Lower leg skin (tissue), 4 donors: Measurements from ENCODE around the gene KCTD4. TPM values are rescaled to one million over a fixed set of nuclear protein-coding genes. Genes with fewer than 3 reads are reported as not detected.

Source experiments
- DNase-seq, 2 donors: peaks; one replicate each; pipeline ENCODE4 v3.0.0-alpha.2; 2019; ENCODE audit warnings: low spot score in 2 of 2
- H3K4me3 ChIP-seq: fragments of 200-600 bp; sonication (generic); 2 replicates; pipeline ENCODE4 v1.5.1; 2017; ENCODE audit warnings: mild to moderate bottlenecking, low read depth; ENCODE audit not compliant: poor library complexity, severe bottlenecking
- CTCF ChIP-seq, 3 donors: fragments of 450-650 bp; IDR thresholded peaks; one replicate each; pipeline ENCODE4 v1.5.1; 2016; ENCODE audit warnings: antibody characterized with exemption in 3 of 3, mild to moderate bottlenecking in 3 of 3, moderate library complexity in 2 of 3
- POLR2A ChIP-seq, 2 donors: fragments of 450-650 bp; IDR thresholded peaks; one replicate each; pipeline ENCODE4 v1.6.1; 2016 to 2017; ENCODE audit warnings: antibody characterized with exemption in 2 of 2, mild to moderate bottlenecking in 1 of 2, moderate library complexity in 1 of 2
- WGBS, 2 donors: methylation state at CpG; one replicate each; pipeline ENCODE4 v1.1.5; 2018; 5-methylcytosine and 5-hydroxymethylcytosine counted together
- intact Hi-C: fragments of 100-400 bp; cut with DNase I; formaldehyde crosslinking; loops from one replicate; pipeline ENCODE4 v1.15.0; 2023; ENCODE audit warnings: low total_unique reads
- total RNA-seq, 4 donors: library from RNA; depleted of rRNA; stranded (reverse); fragments of >200 nt; gene quantifications; one replicate each; pipeline ENCODE4 v1.1.0, GENCODE V29; 2016

KCTD4 gene
- total RNA-seq, 4 donors from 2014 or later, result 2.1 to 7.9 (median 4.8) TPM

- no peak overlapping the region for H3K4me3 ChIP-seq
- no peak for DNase-seq
- WGBS, 2 donors, result 91 to 93% methylated on average over 7 of the region's 7 CpGs
- TF ChIP-seq POLR2A (IDR thresholded peaks at IDR 0.05) (no peak), CTCF (IDR thresholded peaks at IDR 0.05) (no peak)
- intact Hi-C loops, result no loop called here
These were observed 19.9 kb downstream of the KCTD4 start for GRCh38 chr13:45180713-45181601.

DNA sequence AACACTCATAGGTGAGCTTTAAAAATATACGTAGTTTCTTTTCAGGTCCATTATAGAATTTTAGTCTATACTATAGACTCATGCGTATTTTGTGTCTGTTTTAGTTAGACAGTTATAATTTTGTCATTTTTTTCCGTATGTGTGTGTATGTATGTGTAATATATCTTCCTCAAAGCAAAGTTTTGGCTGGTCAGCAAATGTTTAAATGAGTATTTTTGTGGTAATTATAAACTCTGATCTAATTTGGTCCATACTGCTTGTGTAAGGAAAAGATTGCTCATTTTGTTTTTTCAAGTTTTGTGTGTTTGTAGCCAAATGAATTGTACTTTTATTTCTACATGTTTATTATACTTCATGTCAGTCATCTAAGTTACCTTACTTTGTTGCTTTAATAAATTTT lies 20.5 kb downstream of the KCTD4 start:
- H3K4me3 ChIP-seq, result no peak overlapping the region
- TF ChIP-seq CTCF (IDR thresholded peaks at IDR 0.05), result no peak
- no peak for TF ChIP-seq POLR2A (IDR thresholded peaks at IDR 0.05)
- DNase-seq, result no peak
- 96% methylated on average over 3 of the region's 3 CpGs for WGBS, 2 donors
- intact Hi-C loops, result no loop called here

DNA sequence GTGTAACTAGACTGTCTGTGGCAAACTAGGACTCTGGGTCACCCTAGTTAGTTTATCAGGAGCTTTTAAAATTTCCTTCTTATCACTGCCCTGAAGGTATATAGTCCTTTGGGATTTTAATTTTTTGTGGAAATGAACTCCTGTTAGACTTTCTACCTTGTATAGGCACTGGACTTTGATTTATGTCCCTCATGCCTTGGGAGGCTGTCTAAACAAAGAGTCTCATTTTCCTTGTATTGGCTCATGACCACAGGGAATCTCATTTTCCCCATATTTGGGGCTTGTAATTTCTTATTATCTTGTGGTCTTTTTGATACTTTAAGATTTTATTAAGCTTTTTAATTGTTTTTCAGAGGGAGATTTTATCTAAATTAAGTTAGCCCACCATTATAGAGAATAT lies 21.4 kb downstream of the KCTD4 start:
- intact Hi-C loops, result no loop called here
- DNase-seq, result no peak
- TF ChIP-seq POLR2A (IDR thresholded peaks at IDR 0.05), result no peak
- no peak for TF ChIP-seq CTCF (IDR thresholded peaks at IDR 0.05)
- no peak overlapping the region for H3K4me3 ChIP-seq

GRCh38 chr13:45178349-45179162 lies 22.3 kb downstream of the KCTD4 start:
- 84 to 85% methylated on average over 3 of the region's 3 CpGs for WGBS, 2 donors
- no peak overlapping the region for H3K4me3 ChIP-seq
- no peak for TF ChIP-seq CTCF (IDR thresholded peaks at IDR 0.05)
- TF ChIP-seq POLR2A (IDR thresholded peaks at IDR 0.05), result no peak
- no peak for DNase-seq
- intact Hi-C loops, result no loop called here

DNA sequence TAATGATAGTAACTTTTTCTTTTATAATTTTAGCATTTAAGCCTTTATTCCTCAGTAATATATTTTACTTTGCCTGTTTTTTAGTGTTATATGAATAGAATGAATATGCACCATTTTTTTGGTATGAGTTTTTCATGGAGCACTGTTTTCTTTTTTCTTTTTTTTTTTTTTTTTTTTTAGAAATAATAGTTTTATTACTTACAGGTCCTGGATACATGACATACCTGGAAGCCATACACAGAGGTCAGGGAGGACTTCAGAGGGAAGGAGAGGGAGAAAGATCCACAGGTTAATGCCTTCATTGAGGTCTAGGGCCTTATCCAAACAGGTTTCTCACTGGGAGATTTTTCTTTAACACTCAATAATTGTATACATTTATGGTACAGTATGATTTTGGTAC lies 26.4 kb downstream of the KCTD4 start:
- H3K4me3 ChIP-seq, result no peak overlapping the region
- DNase-seq, result no peak
- intact Hi-C loops, result no loop called here
- TF ChIP-seq CTCF (IDR thresholded peaks at IDR 0.05) (no peak), POLR2A (IDR thresholded peaks at IDR 0.05) (no peak)
